IMR-90 (cell line): Measurements from ENCODE around the gene SNX27.

Source experiments
- CEBPB ChIP-seq: IDR thresholded peaks from 2 replicates; pipeline ENCODE4 v1.6.1; 2012; ENCODE audit warnings: low read depth, low read length, improper control_type of control experiment
- MAFK ChIP-seq: IDR thresholded peaks from 2 replicates; pipeline ENCODE4 v1.6.1; 2012; ENCODE audit warnings: low read depth, low read length, improper control_type of control experiment
- MAZ ChIP-seq: IDR thresholded peaks from 2 replicates; pipeline ENCODE4 v1.6.1; 2012; ENCODE audit warnings: low read depth, mild to moderate bottlenecking, low read length, improper control_type of control experiment, moderate library complexity, borderline replicate concordance
- POLR2A ChIP-seq: IDR thresholded peaks from 2 replicates; pipeline ENCODE4 v1.6.1; 2012; ENCODE audit warnings: mild to moderate bottlenecking, low read depth, low read length
- RAD21 ChIP-seq: IDR thresholded peaks from 2 replicates; pipeline ENCODE4 v1.6.1; 2012; ENCODE audit warnings: low read length, improper control_type of control experiment
- SMC3 ChIP-seq: fragments of 150-350 bp; IDR thresholded peaks from 2 replicates; pipeline ENCODE4 v1.6.1; 2016; ENCODE audit warnings: low read depth, mild to moderate bottlenecking, antibody characterized with exemption, low read length, moderate library complexity
- TF ChIP-seq, protein P1 (sequence below): conservative IDR thresholded peaks from 2 replicates; pipeline ENCODE4 v1.5.1; 2012; ENCODE audit warnings: mild to moderate bottlenecking, low read depth, low read length, improper control_type of control experiment

GRCh38 chr1:151720125-151720524 lies 108.3 kb downstream of the SNX27 start:
- TF ChIP-seq POLR2A (no peak), SMC3 (no peak), CEBPB (no peak), MAFK (no peak), RAD21 (no peak), MAZ (no peak)
- TF ChIP-seq, protein P1, sequence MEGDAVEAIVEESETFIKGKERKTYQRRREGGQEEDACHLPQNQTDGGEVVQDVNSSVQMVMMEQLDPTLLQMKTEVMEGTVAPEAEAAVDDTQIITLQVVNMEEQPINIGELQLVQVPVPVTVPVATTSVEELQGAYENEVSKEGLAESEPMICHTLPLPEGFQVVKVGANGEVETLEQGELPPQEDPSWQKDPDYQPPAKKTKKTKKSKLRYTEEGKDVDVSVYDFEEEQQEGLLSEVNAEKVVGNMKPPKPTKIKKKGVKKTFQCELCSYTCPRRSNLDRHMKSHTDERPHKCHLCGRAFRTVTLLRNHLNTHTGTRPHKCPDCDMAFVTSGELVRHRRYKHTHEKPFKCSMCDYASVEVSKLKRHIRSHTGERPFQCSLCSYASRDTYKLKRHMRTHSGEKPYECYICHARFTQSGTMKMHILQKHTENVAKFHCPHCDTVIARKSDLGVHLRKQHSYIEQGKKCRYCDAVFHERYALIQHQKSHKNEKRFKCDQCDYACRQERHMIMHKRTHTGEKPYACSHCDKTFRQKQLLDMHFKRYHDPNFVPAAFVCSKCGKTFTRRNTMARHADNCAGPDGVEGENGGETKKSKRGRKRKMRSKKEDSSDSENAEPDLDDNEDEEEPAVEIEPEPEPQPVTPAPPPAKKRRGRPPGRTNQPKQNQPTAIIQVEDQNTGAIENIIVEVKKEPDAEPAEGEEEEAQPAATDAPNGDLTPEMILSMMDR, result no peak
